Kidney (tissue), 14 donors: ENCODE data around the gene ST3GAL5. TPM values are rescaled to one million over a fixed set of nuclear protein-coding genes. Genes with fewer than 3 reads are reported as not detected.

Experiments
- DNase-seq, 5 donors: peaks; one replicate each; pipeline ENCODE4 v3.0.0-alpha.2; 2013 to 2020
- FAIRE-seq: peaks from 2 replicates; lab custom pipeline; 2012; peaks lifted over from hg19 to GRCh38; lab: Jason Lieb, UNC
- H3K27ac ChIP-seq, 2 donors: one replicate each; pipeline ENCODE4 v1.7.0; 2013; ENCODE audit warnings: low read depth in 2 of 2, low read length in 2 of 2, inconsistent platforms in 1 of 2
- H3K27me3 ChIP-seq: one replicate; pipeline ENCODE4 v1.7.1; 2013; ENCODE audit warnings: low read length, inconsistent platforms; ENCODE audit not compliant: control insufficient read depth, insufficient read depth
- H3K36me3 ChIP-seq, 3 donors: one replicate each; pipeline versions ENCODE4 v1.7.0 to v1.7.1; 2013; ENCODE audit warnings: low read length in 3 of 3, control low read depth in 1 of 3, inconsistent platforms in 1 of 3; ENCODE audit not compliant: insufficient read depth in 3 of 3, control insufficient read depth in 2 of 3
- H3K4me1 ChIP-seq, 3 donors: one replicate each; pipeline versions ENCODE4 v1.7.0 to v1.7.1; 2013; ENCODE audit warnings: low read length in 3 of 3, inconsistent platforms in 1 of 3, low read depth in 1 of 3; ENCODE audit not compliant: control insufficient read depth in 2 of 3, insufficient read depth in 2 of 3
- H3K4me3 ChIP-seq, 3 donors: one replicate each; pipeline versions ENCODE4 v1.7.0 to v1.8.1; 2013; ENCODE audit warnings: low read length in 3 of 3, control low read depth in 1 of 3, inconsistent platforms in 1 of 3
- H3K9ac ChIP-seq, 3 donors: one replicate each; pipeline versions ENCODE4 v1.7.0 to v1.7.1; 2013; ENCODE audit warnings: low read length in 3 of 3, control low read depth in 1 of 3, inconsistent platforms in 1 of 3
- H3K9me3 ChIP-seq, 3 donors: one replicate each; pipeline versions ENCODE4 v1.7.0 to v1.7.1; 2013; ENCODE audit warnings: low read length in 3 of 3, control low read depth in 1 of 3, inconsistent platforms in 1 of 3; ENCODE audit not compliant: control insufficient read depth in 2 of 3, insufficient read depth in 1 of 3
- CTCF ChIP-seq: IDR thresholded peaks from 3 replicates; pipeline ENCODE4 v1.5.1; 2012; ENCODE audit warnings: mild to moderate bottlenecking, moderate library complexity, borderline replicate concordance; ENCODE audit not compliant: insufficient read depth; ENCODE audit errors: extremely low read depth
- intact Hi-C: fragments of 100-400 bp; cut with DNase I; formaldehyde crosslinking; loops from one replicate; pipeline ENCODE4 v1.11.1; 2022
- polyA plus RNA-seq: library from polyadenylated mRNA; stranded (reverse); fragments of 350-450 nt; fragmentation: Illumina TruSeq; extraction: RNeasy Lipid Tissue Mini Kit (QIAGEN cat#74804); gene quantifications from one replicate; pipeline ENCODE4 v1.2.3, GENCODE V29; 2014; ENCODE audit warnings: low read depth, low replicate concordance; ENCODE audit not compliant: insufficient read depth
- total RNA-seq: library from RNA; stranded (reverse); fragmentation: NEBNext Ultra II Directional; extraction: Animal tissue kit (Norgen Biotek cat#: 25700); gene quantifications from one replicate; pipeline ENCODE4 v1.2.1, GENCODE V29; 2021
- donor health status: control.
- donor health status: control.
- donor health status: control.
- donor health status: control.
- donor health status: control.
- donor health status: DM: yes; HTN: yes; CAD: no.
- donor health status: Normal renal cell carcinoma (clear cell type).

Gene ST3GAL5
- total and polyA plus RNA-seq, 2 donors from 2014 or later: 7.0 to 14.6 TPM

- no peak overlapping the region for H3K4me3 ChIP-seq
- H3K9me3 ChIP-seq: no peaks in the 10 kb centered on the region
- no peaks in the 10 kb centered on the region for H3K27me3 ChIP-seq
- DNase-seq (peak in 1 of 5 donors; percentile 65), FAIRE-seq (no peak)
- no peak for TF ChIP-seq CTCF
- peaks cover 0 to 4% (median 3%) of the 10 kb centered on the region in 3 donors for H3K4me1 ChIP-seq
- H3K36me3 ChIP-seq: no peaks in the 10 kb centered on the region
- H3K27ac ChIP-seq: no peak overlapping the region
- H3K9ac ChIP-seq: no peak overlapping the region
- intact Hi-C loops: loop anchor here (5.0 to 10.0 kb wide), 2 partner anchors 85 to 177 kb away; no protein-coding TSS in a partner anchor
These were observed 76.6 kb downstream of the ST3GAL5 start for GRCh38 chr2:85812094-85812735.

- no peak for TF ChIP-seq CTCF
- peak in 3 of 5 donors; percentile 44 to 80 (median 79) for DNase-seq
- no peak overlapping the region for H3K27ac ChIP-seq
These were observed 77.4 kb downstream of the ST3GAL5 start for GRCh38 chr2:85811180-85812093.

GRCh38 chr2:85810371-85811179 is 78.2 kb downstream of the ST3GAL5 start:
- no peak overlapping the region for H3K4me3 ChIP-seq
- intact Hi-C loops: loop anchor here (5.0 to 10.0 kb wide), 2 partner anchors 83 to 176 kb away; no protein-coding TSS in a partner anchor
- H3K9me3 ChIP-seq: no peaks in the 10 kb centered on the region
- no peak for TF ChIP-seq CTCF
- FAIRE-seq (no peak), DNase-seq (peak in 4 of 5 donors; percentile 52 to 77 (median 66))
- H3K27me3 ChIP-seq: no peaks in the 10 kb centered on the region
- peaks cover 0 to 4% (median 3%) of the 10 kb centered on the region in 3 donors for H3K4me1 ChIP-seq
- no peaks in the 10 kb centered on the region for H3K36me3 ChIP-seq
- H3K27ac ChIP-seq: no peak overlapping the region
- H3K9ac ChIP-seq: no peak overlapping the region

More at GRCh38 chr2:85811180-85812093, 77.4 kb downstream of the ST3GAL5 start:
- intact Hi-C loops: loop anchor here (5.0 to 10.0 kb wide), 2 partner anchors 84 to 177 kb away; no protein-coding TSS in a partner anchor
- peaks cover 0 to 4% (median 3%) of the 10 kb centered on the region in 3 donors for H3K4me1 ChIP-seq
- FAIRE-seq: no peak
- no peaks in the 10 kb centered on the region for H3K36me3 ChIP-seq
- H3K4me3 ChIP-seq: no peak overlapping the region
- no peak overlapping the region for H3K9ac ChIP-seq
- H3K9me3 ChIP-seq: no peaks in the 10 kb centered on the region
- no peaks in the 10 kb centered on the region for H3K27me3 ChIP-seq
